RWPE2 (cell line): Measurements from ENCODE around the gene EPPIN.

Source experiments
- ATAC-seq: fragments of 200-7000 bp; cut with Tn5 transposase; 3 replicates; pipeline ENCODE4 v1.9.1; 2021; ENCODE audit warnings: low read depth
- DNase-seq: peaks from one replicate; pipeline ENCODE4 v3.0.0-alpha.2; 2020; ENCODE audit warnings: low spot score
- H3K27ac ChIP-seq: fragments of 450-650 bp; 2 replicates; pipeline ENCODE4 v1.5.1; 2017; ENCODE audit warnings: mild to moderate bottlenecking; ENCODE audit not compliant: poor library complexity, severe bottlenecking
- H3K27me3 ChIP-seq: fragments of 250-450 bp; sonication (Bioruptor Pico); 2 replicates; pipeline ENCODE4 v1.5.1; 2021; ENCODE audit warnings: mild to moderate bottlenecking, moderate library complexity; ENCODE audit not compliant: insufficient read depth, poor library complexity, severe bottlenecking
- H3K36me3 ChIP-seq: fragments of 250-450 bp; sonication (Bioruptor Pico); 2 replicates; pipeline ENCODE4 v1.5.1; 2020; ENCODE audit warnings: low read depth, mild to moderate bottlenecking, moderate library complexity
- H3K4me1 ChIP-seq: fragments of 250-450 bp; sonication (Bioruptor Pico); 2 replicates; pipeline ENCODE4 v1.5.1; 2021; ENCODE audit warnings: mild to moderate bottlenecking, moderate library complexity; ENCODE audit not compliant: insufficient read depth, poor library complexity, severe bottlenecking
- H3K4me3 ChIP-seq: fragments of 250-450 bp; sonication (Bioruptor Pico); 2 replicates; pipeline ENCODE4 v1.5.1; 2021; ENCODE audit warnings: mild to moderate bottlenecking, moderate library complexity; ENCODE audit not compliant: severe bottlenecking
- H3K9me3 ChIP-seq: fragments of 250-450 bp; sonication (Bioruptor Pico); 2 replicates; pipeline ENCODE4 v1.5.1; 2021; ENCODE audit warnings: mild to moderate bottlenecking, moderate library complexity; ENCODE audit not compliant: severe bottlenecking
- CTCF ChIP-seq: fragments of 450-650 bp; IDR thresholded peaks from one replicate; pipeline ENCODE4 v1.5.1; 2017; ENCODE audit warnings: mild to moderate bottlenecking, moderate library complexity; ENCODE audit not compliant: poor library complexity, severe bottlenecking

The EPPIN gene

GRCh38 chr20:45508068-45508886 lies 38.9 kb downstream of the EPPIN start:
- no peak overlapping the region for H3K4me3 ChIP-seq
- H3K4me1 ChIP-seq: peaks cover 14% of the 10 kb centered on the region
- ATAC-seq (no peak), DNase-seq (no peak)
- no peaks in the 10 kb centered on the region for H3K9me3 ChIP-seq
- no peaks in the 10 kb centered on the region for H3K27me3 ChIP-seq
- H3K36me3 ChIP-seq: no peaks in the 10 kb centered on the region
- H3K27ac ChIP-seq: no peak overlapping the region
- TF ChIP-seq CTCF: no peak

GRCh38 chr20:45507011-45507820 lies 40.0 kb downstream of the EPPIN start:
- DNase-seq (no peak), ATAC-seq (peak; percentile 98)
- Histone ChIP-seq H3K27ac (peak overlapping the region; percentile 2), H3K4me1 (peaks cover 14% of the 10 kb centered on the region), H3K27me3 (peaks cover 2% of the 10 kb centered on the region), H3K36me3 (no peaks in the 10 kb centered on the region), H3K4me3 (no peak overlapping the region), H3K9me3 (no peaks in the 10 kb centered on the region)
- TF ChIP-seq CTCF: no peak

GRCh38 chr20:45506398-45506797 lies 40.8 kb downstream of the EPPIN start:
- no peak overlapping the region for H3K27ac ChIP-seq
- no peaks in the 10 kb centered on the region for H3K36me3 ChIP-seq
- no peaks in the 10 kb centered on the region for H3K9me3 ChIP-seq
- no peak overlapping the region for H3K4me3 ChIP-seq
- H3K27me3 ChIP-seq: peaks cover 5% of the 10 kb centered on the region
- no peak for TF ChIP-seq CTCF
- ATAC-seq: no peak
- no peak for DNase-seq
- peaks cover 14% of the 10 kb centered on the region for H3K4me1 ChIP-seq

- Histone ChIP-seq H3K4me3 (no peak overlapping the region), H3K27ac (no peak overlapping the region), H3K27me3 (peaks cover 16% of the 10 kb centered on the region), H3K9me3 (no peaks in the 10 kb centered on the region), H3K36me3 (no peaks in the 10 kb centered on the region), H3K4me1 (peaks cover 14% of the 10 kb centered on the region)
- DNase-seq: no peak
- no peak for ATAC-seq
- no peak for TF ChIP-seq CTCF
Measured at GRCh38 chr20:45503403-45503802, 43.8 kb downstream of the EPPIN start.

- Histone ChIP-seq H3K9me3 (no peaks in the 10 kb centered on the region), H3K4me3 (no peak overlapping the region), H3K27me3 (peaks cover 16% of the 10 kb centered on the region), H3K4me1 (peaks cover 12% of the 10 kb centered on the region), H3K27ac (no peak overlapping the region), H3K36me3 (no peaks in the 10 kb centered on the region)
- DNase-seq (no peak), ATAC-seq (no peak)
- TF ChIP-seq CTCF: no peak
Measured at GRCh38 chr20:45502561-45502960, 44.6 kb downstream of the EPPIN start.
